ENCODE data around the gene GABRA5. TPM values are rescaled to one million over a fixed set of nuclear protein-coding genes. Genes with fewer than 3 reads are reported as not detected.

Gene GABRA5
- total and polyA plus RNA-seq, 2 of the 8 experiments (the other 6 are each of a cell fraction or from before 2014, with no cell fraction given): 15.0 to 29.6 TPM

GRCh38 chr15:26890451-26890850 is 23.6 kb downstream of the GABRA5 start:
- no peaks in the 10 kb centered on the region for H3K36me3 ChIP-seq (ENCODE audit: control insufficient read depth in 2 of 4, insufficient read depth in 4 of 4, low read length in 3 of 4)
- ChIA-PET CTCF (ENCODE audit: partially characterized antibody) (interaction anchor here (0.7 to 5.1 kb wide), 23 partner anchors 9 to 964 kb away, joined by 3 to 71 read pairs (median 6); no protein-coding TSS in a partner anchor), POLR2A (ENCODE audit: partially characterized antibody) (no interaction called here)
- no peak overlapping the region for H3K14ac ChIP-seq (ENCODE audit: insufficient read length)
- H2BK20ac ChIP-seq (ENCODE audit: low read length): no peak overlapping the region
- no peak overlapping the region for H2BK5ac ChIP-seq (ENCODE audit: low read depth, low read length)
- H3K56ac ChIP-seq (replicated peaks; ENCODE audit: insufficient read length, low read depth, low read length): no peak overlapping the region
- H4K8ac ChIP-seq (ENCODE audit: extremely low read depth, insufficient read depth, low read length): no peak overlapping the region
- H2AFZ ChIP-seq (ENCODE audit: low read length): no peak overlapping the region
- no peak for FAIRE-seq
- H3K9ac ChIP-seq (replicated peaks in 1 of 4; ENCODE audit: extremely low read depth in 1 of 4, low read depth in 3 of 4, low read length in 3 of 4): no peak overlapping the region
- H3K27ac ChIP-seq (ENCODE audit: low read depth, low read length): no peak overlapping the region
- no peak overlapping the region for H2AK5ac ChIP-seq (ENCODE audit: low read depth, low read length)
- no peak overlapping the region for H4K91ac ChIP-seq (replicated peaks; ENCODE audit: insufficient read length, low read length)
- H3K4me1 ChIP-seq (replicated peaks in 1 of 4; ENCODE audit: control insufficient read depth in 3 of 4, insufficient read depth in 4 of 4, low read length in 3 of 4): peaks cover 0 to 5% (median 4%) of the 10 kb centered on the region in 4 experiments; a peak in 4 of 7 replicates
- no peaks in the 10 kb centered on the region for H3K9me3 ChIP-seq (ENCODE audit: insufficient read depth in 2 of 2, low read depth in 1 of 2, low read length in 1 of 2)
- H3K23ac ChIP-seq (ENCODE audit: insufficient read length): no peak overlapping the region
- H3K4ac ChIP-seq (replicated peaks; ENCODE audit: insufficient read length, low read depth, low read length): no peak overlapping the region
- H3K79me1 ChIP-seq (ENCODE audit: low read depth, low read length): no peaks in the 10 kb centered on the region
- peaks cover 0 to 6% of the 10 kb centered on the region in 2 experiments for H4K20me1 ChIP-seq (replicated peaks in 1 of 2; ENCODE audit: control insufficient read depth in 1 of 2, insufficient read depth in 2 of 2, low read length in 2 of 2)
- peaks cover 6% of the 10 kb centered on the region for H3K23me2 ChIP-seq (ENCODE audit: low read depth, low read length)
- no peak for DNase-seq (ENCODE audit: low read depth in 1 of 2, low spot score in 2 of 2)
- no peaks in the 10 kb centered on the region; a peak in 1 of 7 replicates for H3K27me3 ChIP-seq (replicated peaks in 1 of 4; ENCODE audit: control insufficient read depth in 3 of 4, extremely low read depth in 1 of 4, insufficient read depth in 3 of 4, low read length in 3 of 4)
- no peak overlapping the region for H3K4me2 ChIP-seq (ENCODE audit: insufficient read depth in 1 of 2, low read depth in 2 of 2, low read length in 2 of 2)
- 86% methylated on average over 7 of the region's 7 CpGs; no CpG with 5 or more reads in 1 of the 2 experiments for WGBS, 2 experiments (ENCODE audit: extremely low coverage in 1 of 2, insufficient coverage in 1 of 2, insufficient read length in 1 of 2, insufficient replicate concordance in 2 of 2, low coverage in 1 of 2, low lambda C conversion rate in 2 of 2, missing lambda C conversion rate in 1 of 2)
- H2BK120ac ChIP-seq (replicated peaks; ENCODE audit: low read depth, low read length): no peak overlapping the region
- H3K4me3 ChIP-seq (ENCODE audit: extremely low read depth in 1 of 4, insufficient read depth in 2 of 4, low read depth in 3 of 4, low read length in 4 of 4): no peak overlapping the region
- no peak overlapping the region for H2BK12ac ChIP-seq (ENCODE audit: low read depth, low read length)
- H3K79me2 ChIP-seq (ENCODE audit: control insufficient read depth in 1 of 2, insufficient read depth in 2 of 2, low read length in 2 of 2): no peaks in the 10 kb centered on the region
- no peak overlapping the region for H2BK15ac ChIP-seq (ENCODE audit: low read length)
- no peak overlapping the region for H4K5ac ChIP-seq (ENCODE audit: insufficient read length, low read depth, low read length)
- no peak overlapping the region for H3K18ac ChIP-seq (ENCODE audit: extremely low read depth, low read length)
- TF ChIP-seq CTCF (IDR thresholded peaks at IDR 0.05; ENCODE audit: control extremely low read depth in 1 of 3, insufficient read depth in 1 of 3, low read depth in 1 of 3, low read length in 3 of 3) (no peak), MAX (IDR thresholded peaks at IDR 0.05) (no peak), CHD1 (IDR thresholded peaks at IDR 0.05; ENCODE audit: low read depth, low read length) (no peak), CEBPB (IDR thresholded peaks at IDR 0.05; ENCODE audit: low read depth, low read length) (no peak), EGR1 (IDR thresholded peaks at IDR 0.05; ENCODE audit: borderline replicate concordance, low read depth, low read length) (no peak), POLR2A (IDR thresholded peaks at IDR 0.05; ENCODE audit: control extremely low read depth in 1 of 2, low read depth in 2 of 2, low read length in 2 of 2) (no peak), BCL11A (IDR thresholded peaks at IDR 0.05; ENCODE audit: low read depth in 2 of 2, low read length in 2 of 2) (no peak), NRF1 (IDR thresholded peaks at IDR 0.05; ENCODE audit: low read depth, low read length) (no peak), CTBP2 (IDR thresholded peaks at IDR 0.05; ENCODE audit: borderline replicate concordance, insufficient read depth, insufficient read length, low read length) (no peak), SAP30 (IDR thresholded peaks at IDR 0.05; ENCODE audit: insufficient read depth, insufficient replicate concordance, low read length) (no peak), CREB1 (IDR thresholded peaks at IDR 0.05) (no peak), FOSL1 (IDR thresholded peaks at IDR 0.05; ENCODE audit: insufficient read depth, low read depth, low read length) (no peak)

Data from H1 (cell line).